Ovary (tissue), 3 donors: ENCODE data around the gene PRKCE.

Source experiments
- EP300 ChIP-seq: sonication (generic); formaldehyde crosslinking; IDR thresholded peaks from one replicate; pipeline ENCODE4 v1.6.1; 2017; ENCODE audit warnings: antibody characterized with exemption
- POLR2A ChIP-seq: fragments of 450-650 bp; IDR thresholded peaks from one replicate; pipeline ENCODE4 v1.6.1; 2017; ENCODE audit warnings: antibody characterized with exemption, mild to moderate bottlenecking, moderate library complexity
- TF ChIP-seq, protein P1 (sequence below), 3 donors: fragments of 450-650 bp in 2 of 3; fragments of 200-600 bp in 1 of 3; IDR thresholded peaks; one replicate each; pipeline versions ENCODE4 v1.5.1 to v1.8.0; 2016 to 2022; ENCODE audit warnings: antibody characterized with exemption in 3 of 3, mild to moderate bottlenecking in 1 of 3
- donor health status: DM: no; HTN: no; CAD: no.

DNA sequence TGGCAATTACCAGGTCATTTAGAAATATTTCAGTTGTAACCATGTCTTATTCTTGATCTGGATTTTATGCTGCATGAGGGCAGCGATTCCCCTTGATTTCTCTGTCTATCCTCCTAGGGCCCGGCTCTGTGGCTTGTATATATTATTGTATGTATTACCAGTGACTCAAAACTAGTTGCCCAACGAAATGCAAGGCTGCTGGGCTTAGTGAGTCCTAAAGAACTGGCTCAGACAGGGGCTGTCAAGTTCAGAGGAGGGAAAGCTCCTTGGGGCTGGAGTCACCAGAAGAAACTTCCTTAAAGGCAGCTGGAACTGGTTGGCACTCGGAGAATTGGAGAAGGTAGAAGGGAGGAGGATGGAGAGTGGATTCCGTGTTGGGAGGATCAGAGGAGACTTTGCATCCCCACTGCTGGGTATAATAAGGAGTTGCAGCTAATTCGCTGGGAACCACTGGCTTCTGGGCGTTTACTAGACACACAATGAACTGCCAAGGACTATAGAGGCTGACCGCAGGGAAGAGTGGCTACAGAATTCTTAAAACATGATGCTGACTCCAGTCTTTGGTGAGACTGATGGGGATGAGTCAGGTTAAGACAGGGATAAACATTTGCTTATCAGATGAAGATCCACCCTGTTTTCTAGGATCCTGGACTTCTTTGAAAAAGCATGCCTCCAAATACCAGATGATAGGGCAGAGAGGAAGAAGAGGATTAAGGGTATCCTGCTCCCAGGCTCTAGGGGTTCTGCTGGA, 104.3 kb downstream of the PRKCE start:
- TF ChIP-seq, protein P1, sequence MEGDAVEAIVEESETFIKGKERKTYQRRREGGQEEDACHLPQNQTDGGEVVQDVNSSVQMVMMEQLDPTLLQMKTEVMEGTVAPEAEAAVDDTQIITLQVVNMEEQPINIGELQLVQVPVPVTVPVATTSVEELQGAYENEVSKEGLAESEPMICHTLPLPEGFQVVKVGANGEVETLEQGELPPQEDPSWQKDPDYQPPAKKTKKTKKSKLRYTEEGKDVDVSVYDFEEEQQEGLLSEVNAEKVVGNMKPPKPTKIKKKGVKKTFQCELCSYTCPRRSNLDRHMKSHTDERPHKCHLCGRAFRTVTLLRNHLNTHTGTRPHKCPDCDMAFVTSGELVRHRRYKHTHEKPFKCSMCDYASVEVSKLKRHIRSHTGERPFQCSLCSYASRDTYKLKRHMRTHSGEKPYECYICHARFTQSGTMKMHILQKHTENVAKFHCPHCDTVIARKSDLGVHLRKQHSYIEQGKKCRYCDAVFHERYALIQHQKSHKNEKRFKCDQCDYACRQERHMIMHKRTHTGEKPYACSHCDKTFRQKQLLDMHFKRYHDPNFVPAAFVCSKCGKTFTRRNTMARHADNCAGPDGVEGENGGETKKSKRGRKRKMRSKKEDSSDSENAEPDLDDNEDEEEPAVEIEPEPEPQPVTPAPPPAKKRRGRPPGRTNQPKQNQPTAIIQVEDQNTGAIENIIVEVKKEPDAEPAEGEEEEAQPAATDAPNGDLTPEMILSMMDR (IDR thresholded peaks at IDR 0.05): no peak
- TF ChIP-seq POLR2A (no peak), EP300 (no peak)
